GM06990 (cell line): Measurements from ENCODE around the gene NFIA.

Source experiments
- DNase-seq: peaks from one replicate; pipeline ENCODE4 v3.0.0-alpha.2; 2011; ENCODE audit not compliant: insufficient read length; ENCODE audit errors: extremely low read depth
- H3K27me3 ChIP-seq: replicated peaks from 2 replicates; pipeline ENCODE4 v1.6.0; 2011; ENCODE audit warnings: low read length; ENCODE audit not compliant: control insufficient read depth, insufficient read depth
- H3K36me3 ChIP-seq: 2 replicates; pipeline ENCODE4 v1.5.1; 2011; ENCODE audit warnings: low read length; ENCODE audit not compliant: control insufficient read depth, insufficient read depth
- H3K4me3 ChIP-seq: replicated peaks from 2 replicates; pipeline ENCODE4 v1.5.1; 2011; ENCODE audit warnings: low read depth, mild to moderate bottlenecking, control low read depth, low read length
- TF ChIP-seq, protein P1 (sequence below): IDR thresholded peaks from 2 replicates; pipeline ENCODE4 v1.5.1; 2011; ENCODE audit warnings: low read length, control low read depth, mild to moderate bottlenecking, inconsistent platforms; ENCODE audit not compliant: insufficient read depth, poor library complexity, severe bottlenecking

The NFIA gene

DNA sequence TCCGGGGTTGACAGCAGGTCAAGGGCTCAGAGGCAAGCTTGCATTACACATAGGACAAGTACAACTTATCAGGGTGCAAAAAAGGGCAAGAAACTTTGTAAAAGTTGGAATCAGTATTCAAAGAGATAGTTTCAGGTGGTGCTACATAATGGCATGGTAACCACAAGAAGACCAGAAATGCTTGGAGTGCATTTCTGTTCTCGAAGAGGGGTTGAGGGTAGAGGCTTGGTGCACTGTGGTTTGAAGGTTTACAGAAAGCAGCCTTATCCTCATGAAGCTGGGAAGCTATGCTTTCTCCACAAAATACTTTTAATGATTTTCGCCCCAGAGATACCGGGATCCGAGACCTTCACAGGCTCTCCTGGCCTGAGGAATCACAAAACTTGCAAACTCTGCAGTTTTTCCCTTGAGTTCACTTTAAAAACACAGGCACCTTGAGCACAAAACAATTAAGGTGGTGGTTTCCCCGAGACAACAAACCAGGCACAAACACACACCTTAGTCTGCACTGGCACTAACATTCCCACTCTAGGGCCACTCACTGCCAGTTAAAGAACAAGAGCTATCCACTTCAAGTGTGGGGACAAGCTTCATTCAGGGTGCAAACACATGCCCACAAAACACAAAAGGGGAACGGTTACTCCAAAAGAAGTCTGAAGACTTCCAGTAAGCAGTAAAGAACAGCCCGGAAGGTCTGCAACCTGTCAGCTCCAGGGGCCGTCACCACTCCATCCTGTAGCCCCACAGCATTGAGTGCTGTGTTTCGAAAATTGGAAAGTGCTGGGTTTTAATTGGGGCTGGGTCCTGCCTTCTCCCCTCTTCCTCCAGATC is 29.8 kb upstream of the NFIA start:
- no peak for DNase-seq
- TF ChIP-seq, protein P1, sequence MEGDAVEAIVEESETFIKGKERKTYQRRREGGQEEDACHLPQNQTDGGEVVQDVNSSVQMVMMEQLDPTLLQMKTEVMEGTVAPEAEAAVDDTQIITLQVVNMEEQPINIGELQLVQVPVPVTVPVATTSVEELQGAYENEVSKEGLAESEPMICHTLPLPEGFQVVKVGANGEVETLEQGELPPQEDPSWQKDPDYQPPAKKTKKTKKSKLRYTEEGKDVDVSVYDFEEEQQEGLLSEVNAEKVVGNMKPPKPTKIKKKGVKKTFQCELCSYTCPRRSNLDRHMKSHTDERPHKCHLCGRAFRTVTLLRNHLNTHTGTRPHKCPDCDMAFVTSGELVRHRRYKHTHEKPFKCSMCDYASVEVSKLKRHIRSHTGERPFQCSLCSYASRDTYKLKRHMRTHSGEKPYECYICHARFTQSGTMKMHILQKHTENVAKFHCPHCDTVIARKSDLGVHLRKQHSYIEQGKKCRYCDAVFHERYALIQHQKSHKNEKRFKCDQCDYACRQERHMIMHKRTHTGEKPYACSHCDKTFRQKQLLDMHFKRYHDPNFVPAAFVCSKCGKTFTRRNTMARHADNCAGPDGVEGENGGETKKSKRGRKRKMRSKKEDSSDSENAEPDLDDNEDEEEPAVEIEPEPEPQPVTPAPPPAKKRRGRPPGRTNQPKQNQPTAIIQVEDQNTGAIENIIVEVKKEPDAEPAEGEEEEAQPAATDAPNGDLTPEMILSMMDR: no peak
- Histone ChIP-seq H3K27me3 (no peaks in the 10 kb centered on the region; the same call in none of the 2 replicates), H3K4me3 (no peak overlapping the region), H3K36me3 (no peaks in the 10 kb centered on the region)

DNA sequence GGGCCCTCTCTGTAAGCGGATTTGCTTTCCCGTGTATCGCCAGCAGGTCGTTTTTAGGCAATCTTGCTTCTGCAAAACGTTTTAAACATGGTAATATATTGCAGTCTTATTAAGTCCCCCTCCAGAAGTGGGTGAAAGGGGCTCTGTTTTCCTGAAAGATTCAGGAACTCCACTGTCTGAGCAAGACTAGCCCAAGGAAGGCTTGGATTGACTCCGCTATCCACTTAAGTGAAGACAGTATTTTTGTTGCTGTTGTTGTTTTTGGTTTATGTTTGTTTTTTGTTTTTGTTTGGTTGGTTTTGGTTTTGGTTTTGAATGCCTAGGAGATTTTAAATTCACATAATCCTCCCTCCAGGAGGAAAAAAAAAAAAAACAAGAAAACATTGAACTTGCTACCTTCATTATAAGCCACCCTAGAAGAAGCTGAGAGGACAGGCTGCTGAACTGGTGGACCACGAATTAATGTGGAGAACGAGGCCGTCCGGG is 29.1 kb upstream of the NFIA start:
- no peaks in the 10 kb centered on the region; the same call in none of the 2 replicates for H3K27me3 ChIP-seq
- H3K36me3 ChIP-seq: no peaks in the 10 kb centered on the region
- TF ChIP-seq, protein P1: no peak
- no peak for DNase-seq
- peak overlapping the region; percentile 40 for H3K4me3 ChIP-seq

DNA sequence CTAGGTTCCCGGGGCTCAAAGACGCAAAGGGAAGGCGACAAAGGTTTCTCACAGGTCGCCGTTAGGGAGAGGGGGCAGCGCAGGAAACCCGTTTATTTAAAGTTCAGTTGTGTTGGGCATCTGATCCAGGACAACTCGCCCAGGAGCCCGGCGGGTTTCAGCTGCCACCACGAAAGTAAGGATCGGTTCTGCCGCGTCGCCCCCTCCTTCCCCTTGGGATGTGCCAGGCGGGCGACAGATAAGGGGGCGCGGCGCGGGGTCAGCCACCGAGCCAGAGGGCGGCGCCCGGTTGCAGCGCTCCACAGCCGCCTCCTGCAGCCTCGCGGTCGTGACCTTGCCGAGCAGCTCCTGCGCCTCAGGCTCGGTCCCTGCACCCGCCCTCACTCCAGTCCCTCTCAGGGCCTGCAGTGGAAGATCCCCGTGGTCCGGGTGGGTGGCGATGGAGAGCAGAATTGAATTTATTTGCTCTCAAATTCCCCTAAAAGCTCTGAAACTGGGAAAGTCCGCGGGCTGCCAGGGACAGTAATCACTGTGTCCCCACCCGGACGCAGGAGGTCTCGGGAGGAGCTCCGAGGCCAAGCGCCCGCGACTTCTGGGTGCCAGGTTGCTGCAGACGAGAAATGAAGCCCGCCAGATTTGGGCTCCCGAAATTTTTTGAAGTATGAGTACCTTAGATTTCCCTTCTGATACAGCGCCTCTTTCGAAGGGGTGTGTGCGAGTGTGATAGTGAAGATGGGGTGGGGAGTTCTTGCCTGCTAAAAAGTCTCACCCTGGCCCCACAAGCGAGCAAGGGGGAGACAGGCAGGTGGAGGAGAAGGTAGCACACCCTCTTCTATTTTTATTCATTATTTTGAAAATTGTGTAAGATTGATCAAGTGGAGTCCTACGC is 28.4 kb upstream of the NFIA start:
- TF ChIP-seq, protein P1: peak; percentile 3
- H3K4me3 ChIP-seq: peak overlapping the region; percentile 40
- no peak for DNase-seq
- no peaks in the 10 kb centered on the region for H3K36me3 ChIP-seq
- H3K27me3 ChIP-seq: no peaks in the 10 kb centered on the region; the same call in none of the 2 replicates

DNA sequence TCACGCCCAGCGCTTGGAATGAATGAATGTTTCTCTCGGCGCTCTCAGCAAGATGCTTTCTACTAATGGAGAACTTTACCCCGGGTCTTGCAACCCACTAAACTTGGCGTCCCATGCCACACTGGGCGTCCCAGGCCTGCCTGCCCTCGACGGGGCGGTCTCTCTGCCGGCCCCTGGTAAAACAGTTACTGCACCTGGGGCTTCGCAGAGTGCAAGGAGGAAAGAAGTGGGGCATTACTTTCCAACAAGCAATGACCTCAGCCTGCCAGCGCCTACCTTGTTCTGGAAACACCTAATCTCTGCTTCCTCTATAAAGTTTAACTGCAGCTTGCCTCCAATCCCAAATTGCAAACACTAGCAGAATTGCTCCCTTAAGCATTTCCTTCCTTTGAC is 27.8 kb upstream of the NFIA start:
- no peak overlapping the region for H3K4me3 ChIP-seq
- TF ChIP-seq, protein P1: no peak
- no peaks in the 10 kb centered on the region for H3K36me3 ChIP-seq
- DNase-seq: no peak
- no peaks in the 10 kb centered on the region; the same call in none of the 2 replicates for H3K27me3 ChIP-seq

DNA sequence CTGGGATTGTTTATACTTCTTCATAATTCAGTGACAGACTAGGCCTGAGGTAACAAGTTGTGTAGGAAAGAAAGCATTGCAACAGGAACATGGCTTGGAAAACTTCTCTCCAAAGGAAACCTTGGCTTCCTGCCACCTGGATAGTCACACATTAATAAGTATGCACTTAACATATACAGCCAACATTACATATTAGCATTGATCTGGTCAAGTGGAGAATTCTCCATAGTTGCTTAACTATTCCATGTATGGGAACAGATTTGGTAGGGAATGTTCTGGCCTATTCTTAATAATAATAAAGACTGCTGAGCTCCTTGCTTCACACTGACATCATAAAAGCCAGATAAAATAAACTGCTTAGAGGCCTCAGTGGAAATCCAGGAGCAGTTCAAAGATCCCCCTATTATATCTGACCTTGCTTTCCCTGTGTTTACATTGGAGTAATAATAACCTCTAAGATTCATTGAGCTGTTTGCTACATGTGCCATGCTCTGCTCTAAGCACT is 27.2 kb upstream of the NFIA start:
- Histone ChIP-seq H3K36me3 (no peaks in the 10 kb centered on the region), H3K27me3 (no peaks in the 10 kb centered on the region; the same call in none of the 2 replicates), H3K4me3 (no peak overlapping the region)
- TF ChIP-seq, protein P1: no peak
- no peak for DNase-seq
